HuH-7 (cell line): Measurements from ENCODE around the gene EYA2.
"Not testable (repeated sequence)": the region's sequence is repeated elsewhere in the genome, so short reads cannot be mapped to it uniquely, and the experiment has no call there.

ENCODE experiments used
- DNase-seq: peaks from one replicate; pipeline ENCODE4 v3.0.0; 2011; ENCODE audit warnings: low spot score

Gene EYA2

DNA sequence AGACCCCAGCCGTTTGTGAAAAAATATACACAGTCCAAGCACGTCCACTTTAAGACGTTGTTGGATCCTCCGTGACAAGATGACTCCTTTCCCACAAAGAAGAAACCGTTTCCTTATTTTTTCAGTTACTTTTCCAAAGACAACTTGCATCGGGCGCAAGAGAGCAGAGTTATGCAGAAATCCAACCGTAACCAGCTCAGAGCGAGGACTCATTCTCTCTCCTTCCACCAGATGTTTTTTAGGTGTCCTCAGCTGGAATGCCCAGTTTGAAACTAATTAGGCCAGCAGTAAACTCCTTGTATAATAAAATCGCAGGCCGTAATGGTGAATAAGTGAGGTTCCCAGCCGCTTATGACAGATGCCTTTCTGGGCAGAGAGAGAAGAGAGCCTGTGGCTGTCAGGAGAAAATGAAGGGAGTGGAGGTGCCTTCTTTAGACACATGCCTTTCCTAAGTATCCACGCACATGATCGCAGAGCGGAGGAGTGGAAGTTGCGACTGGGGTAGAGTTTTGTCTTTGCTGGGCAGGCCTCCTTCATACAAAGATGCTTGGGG, 2.8 kb downstream of the EYA2 start:
- DNase-seq, result no peak

DNA sequence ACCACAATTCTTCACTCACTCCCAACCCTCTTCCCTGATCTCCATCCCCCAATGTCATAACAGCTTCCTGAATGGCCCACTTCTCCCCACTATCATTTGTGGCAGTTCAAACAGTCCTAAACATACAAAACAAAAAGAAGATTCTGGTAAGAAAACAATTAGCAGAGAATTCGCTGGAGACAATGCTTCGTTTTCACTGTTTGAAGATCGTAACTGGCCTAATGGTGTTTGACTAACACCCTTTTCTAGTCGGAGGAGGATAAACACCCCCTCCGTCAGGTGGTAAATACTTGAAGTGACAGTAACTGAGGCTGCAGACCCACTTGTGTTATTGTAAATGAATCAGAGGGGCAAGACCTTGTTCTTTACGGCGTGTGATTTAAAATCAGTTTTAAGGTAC, 3.8 kb downstream of the EYA2 start:
- no peak for DNase-seq

DNA sequence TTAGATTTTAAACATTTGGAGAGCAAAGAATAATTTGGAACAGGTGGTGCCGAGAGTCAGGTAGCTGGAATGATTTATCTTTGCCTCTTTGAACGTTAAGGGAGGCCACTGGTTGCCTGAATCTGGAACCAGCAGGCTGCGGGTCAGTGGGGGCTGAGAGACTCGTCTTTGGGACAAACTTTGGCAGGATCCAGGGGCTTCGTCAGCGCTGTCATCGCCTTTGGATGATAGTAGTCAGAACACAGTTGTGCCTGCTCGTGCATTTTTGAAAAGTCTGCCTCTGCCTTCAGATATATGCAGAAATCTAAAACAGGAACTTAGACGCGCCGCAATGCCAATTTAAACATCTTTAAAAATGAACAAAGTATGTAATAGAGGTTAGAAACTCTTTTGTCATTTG, 5.0 kb downstream of the EYA2 start:
- no peak for DNase-seq

DNA sequence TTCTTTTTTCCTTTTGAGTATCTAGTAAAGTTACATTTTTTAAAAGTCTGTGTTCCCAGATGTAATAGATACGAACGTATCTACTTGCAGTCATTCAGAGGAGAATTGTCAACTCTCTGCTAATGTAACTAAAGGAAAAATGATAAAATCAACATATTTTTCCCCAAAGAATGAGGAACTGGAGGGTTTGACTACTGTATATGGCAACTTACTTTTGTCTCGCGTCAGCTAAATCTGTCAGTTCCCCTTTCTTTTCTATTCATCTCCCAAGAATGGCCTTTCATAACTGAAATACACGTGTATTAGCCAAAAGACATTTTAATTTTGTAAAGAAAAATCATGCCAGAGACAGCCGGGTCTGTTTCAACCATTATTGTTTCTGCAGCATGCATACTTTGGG, 5.4 kb downstream of the EYA2 start:
- no peak for DNase-seq

DNA sequence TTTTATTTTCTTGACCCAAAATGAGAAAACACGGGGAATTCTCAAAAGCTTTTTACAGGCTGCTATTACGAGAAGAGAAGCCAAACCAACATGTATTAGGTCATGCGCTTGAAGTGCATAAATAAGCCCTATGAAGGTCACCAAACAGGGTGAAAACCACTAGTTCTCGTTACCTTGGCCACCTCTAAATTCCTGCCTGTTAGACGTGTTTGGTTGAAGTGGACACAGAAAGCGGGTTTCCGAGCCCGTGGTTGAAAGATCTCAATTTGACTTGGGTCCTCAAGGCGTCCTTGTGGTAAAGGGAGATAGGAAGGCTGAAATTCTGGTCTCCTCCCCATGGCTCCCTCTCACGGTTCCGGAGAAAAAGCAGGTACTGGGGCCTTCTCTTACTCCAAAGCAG, 6.2 kb downstream of the EYA2 start:
- DNase-seq, result no peak

DNA sequence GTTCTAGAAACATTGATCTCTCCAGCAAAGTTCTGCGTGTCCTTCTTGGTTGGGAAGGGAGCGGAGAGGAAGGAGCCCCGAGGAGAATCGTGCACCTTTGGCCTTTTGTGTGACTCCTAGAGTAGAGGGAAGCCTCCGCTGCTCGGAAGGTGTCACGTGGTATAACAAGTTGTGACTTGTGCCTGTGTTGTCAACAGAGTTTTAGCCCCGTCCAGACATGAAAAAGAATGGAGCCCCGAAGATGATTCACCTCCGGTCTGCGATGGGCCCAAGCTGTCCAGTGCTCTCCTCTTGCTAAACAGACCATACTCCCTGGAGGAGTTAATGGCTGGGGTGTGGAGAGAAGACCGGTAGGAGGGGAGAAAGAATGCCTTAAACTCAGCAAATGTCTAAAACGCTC, 7.0 kb downstream of the EYA2 start:
- no peak for DNase-seq

DNA sequence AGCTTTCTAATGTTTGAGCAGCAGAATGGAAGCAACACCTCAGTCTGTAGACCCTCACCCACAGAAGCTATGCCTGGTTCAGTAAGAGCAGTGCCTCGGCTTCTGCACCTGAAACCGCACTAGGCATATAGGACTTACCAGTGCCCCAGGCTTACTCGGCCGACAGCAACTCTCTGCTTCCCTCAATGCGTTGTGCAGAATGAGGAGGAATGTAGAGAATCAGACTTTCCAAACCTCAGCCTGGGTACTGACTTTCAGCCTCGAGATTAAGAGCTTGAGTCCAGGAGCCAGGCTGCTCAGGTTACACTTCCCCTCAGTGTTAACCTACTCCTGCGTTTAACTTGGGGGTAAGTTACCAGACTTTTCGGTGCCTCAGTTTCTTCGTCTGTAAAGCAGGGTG, 8.6 kb downstream of the EYA2 start:
- DNase-seq, result no peak

DNA sequence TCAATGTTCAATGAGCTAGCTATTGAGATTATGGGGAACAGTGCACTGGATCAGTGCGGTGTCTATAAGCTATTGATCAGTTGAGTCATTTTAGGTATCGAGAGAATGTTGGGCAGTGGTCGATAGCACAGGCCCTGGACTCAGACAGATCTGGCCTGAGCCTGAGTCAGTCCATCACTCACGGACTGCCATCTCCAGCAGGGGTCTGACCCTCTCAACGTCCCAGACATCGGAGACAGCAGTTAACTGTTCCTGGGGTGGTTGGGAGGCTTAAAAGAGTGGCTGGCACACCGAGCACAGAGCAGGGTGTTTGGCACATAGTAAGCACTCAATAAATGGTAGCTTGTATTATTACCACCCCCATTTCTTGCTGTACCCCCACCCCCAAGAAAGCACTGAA, 9.3 kb downstream of the EYA2 start:
- no peak for DNase-seq

DNA sequence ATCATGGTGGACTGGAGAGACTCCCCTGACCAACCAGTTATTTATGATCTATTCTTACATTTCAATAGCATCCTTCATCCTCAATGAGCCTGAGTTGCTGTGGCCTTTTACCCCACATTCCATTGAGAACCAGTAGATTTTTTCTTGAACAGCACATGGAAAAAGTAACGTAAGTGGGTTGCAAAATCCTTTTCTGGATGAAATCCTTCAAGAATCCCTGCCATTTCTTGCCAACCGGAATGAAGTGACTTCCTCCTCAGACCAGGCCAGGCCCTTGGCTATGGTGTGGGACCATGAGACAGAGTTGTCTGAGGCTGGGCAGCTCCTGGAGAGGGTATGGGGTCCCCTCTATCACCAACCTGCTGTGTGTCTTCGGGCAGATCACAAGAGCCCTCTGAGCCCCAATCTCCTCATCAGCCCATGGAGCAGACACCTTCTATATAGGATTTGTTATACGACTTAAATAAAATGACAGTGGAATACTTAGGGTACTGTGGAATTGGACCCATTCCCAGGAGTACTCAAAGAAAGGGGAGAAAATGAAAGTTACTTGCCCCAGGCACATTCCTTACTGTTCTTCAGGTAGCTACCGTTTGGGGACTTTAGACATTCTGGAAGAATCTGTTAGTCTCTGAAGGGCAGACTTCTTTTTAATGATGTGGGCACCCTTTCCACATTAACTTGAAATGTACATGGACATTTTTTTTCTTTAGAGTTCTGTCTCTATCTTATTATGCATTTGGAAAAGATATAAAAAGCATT, 10.9 kb downstream of the EYA2 start:
- no peak for DNase-seq

DNA sequence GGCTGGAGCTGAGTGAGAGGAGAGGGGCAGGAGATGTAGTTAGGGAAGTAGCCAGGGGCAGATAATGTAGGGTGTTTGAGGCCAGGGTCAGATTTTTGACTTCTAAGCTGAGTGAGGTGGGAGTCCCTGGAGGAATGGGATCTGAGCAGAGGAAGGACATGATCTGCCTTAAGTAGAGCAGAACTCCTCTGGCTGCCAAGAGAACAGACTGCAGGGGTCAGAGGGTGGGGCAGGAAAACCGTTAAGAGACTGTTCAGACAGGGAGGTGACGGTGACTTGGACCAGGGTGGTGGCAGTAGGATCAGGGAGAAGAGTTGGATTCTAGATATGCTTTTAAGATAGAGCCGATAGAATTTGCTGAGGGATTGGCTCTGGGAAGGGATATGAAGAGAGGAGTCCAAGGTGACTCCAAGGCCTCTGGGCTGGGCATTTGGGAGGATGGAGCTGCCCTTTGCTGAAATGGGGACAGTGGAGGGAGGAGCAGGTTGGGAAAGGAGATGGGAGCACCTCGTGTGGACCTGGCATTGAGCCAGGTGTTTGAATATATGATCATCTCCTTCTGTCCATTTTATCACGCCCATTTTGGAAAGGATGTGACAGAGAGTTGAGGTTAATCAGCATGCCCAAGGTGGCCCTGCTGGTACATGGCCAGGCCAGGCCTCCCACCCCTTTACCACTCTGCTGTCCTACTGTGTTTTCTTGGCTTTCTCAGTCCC, 18.8 kb downstream of the EYA2 start:
- DNase-seq, result no peak

DNA sequence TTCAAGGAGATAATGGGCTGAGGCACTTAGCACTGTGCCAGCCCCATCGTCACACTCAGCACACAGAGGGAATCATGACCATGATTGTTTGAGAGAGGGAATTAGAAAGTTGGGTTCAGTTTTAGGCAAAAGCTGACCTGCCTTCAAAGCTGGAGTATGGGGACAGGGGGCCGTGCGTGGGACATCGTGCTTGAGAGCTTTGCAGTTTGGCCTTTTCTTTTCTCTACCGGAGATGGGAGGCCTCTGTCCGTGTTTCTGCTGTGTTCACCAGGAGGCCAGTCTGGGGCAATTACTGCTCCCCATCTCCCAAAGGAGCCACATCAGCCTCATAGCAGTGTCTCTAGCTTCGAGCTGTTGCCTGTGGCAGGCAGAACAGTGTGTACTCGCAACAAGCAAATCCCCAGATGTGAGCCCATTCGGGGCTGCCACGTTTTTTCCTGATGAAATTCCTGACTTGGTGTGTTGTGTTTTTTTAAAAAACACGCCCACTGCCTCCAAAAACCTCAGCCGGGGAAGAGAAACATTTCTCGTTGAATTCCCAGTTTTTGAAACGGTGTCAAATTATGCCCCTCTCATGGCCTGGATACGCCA, 20.2 kb downstream of the EYA2 start:
- no peak for DNase-seq

DNA sequence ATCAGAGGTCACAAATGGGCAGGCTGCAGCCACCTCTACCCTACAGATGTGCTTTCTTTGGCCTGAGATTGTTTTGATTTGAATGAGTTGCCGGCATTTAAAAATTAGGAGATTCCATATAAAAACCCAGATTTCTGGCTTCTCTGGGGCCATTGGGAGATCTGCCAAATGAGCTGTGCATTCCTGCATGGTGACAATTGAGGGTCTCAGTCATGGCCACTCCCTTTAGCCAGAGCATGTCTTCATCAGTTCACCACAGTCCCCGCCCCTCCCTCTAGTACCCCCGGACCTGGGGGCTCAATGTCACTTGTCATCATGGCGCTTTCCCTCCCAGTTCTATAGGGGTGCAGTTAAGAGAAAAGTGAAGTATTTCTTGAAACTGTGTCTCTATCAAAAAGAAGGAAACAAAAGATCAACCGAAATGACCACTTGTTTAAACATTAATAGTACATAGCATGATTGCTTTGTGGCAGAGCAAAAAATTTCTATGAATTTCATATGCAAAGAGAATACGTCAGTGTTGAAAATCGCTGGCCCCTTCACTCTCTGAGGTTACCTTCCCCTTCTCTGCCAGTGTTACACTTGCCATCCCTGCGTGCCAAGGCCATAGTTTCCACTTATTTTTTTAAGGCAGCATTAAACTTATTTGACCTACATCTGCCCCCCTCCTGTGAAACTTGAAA, 21.1 kb downstream of the EYA2 start:
- DNase-seq, result no peak

DNA sequence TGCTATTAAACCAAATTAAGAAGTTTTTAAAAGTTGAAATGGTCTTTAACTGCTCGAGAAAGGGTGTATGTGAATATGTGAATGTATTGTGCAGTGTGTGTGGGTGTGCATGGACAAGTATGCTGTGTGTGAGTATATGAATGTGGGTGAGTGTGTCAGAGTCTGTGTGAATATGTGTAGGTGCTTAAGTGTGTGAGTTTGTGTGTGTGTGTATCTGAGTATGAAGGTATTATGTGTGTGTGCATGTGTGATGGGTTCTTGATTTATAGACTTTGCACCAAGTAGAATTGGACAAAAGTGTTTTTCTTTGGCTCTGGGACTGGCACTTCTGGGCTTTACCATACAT, 21.6 kb downstream of the EYA2 start:
- no peak for DNase-seq

DNA sequence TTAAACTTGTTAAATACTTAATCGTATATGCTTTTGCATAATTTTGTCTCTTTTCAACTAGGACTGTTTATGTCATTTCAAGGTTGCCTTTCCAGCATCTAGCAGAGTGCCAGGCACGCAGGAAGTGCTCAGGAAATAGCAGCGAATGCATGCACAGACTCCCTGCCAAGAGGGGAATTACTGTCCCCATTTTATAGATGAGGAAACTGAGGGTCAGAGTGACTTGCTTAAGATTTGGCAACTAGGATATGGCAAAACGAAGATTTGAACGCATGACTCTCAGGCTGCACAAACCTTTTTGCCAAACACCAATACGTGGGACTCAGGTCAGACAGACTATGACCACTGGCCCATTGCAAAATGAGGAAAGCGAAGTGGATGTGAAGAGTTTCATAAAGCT, 22.5 kb downstream of the EYA2 start:
- DNase-seq, result no peak

DNA sequence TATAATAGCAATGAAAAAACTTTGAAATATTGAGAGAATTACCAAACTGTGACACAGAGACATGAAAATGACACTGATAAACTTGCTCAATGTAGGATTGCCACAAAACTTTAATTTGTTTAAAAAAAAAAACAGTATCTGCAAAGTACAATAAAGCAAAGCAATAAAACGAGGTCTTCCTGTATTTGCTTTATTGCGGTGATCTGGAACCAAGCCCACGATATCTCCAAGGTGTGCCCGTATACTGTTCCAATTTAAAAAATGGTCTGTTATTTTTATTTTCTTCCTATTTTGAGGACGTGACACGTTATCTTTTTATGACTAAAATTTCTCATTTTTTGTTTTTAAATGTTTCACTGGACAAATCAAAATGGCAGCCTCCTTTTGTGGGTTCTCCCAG, 25.5 kb downstream of the EYA2 start:
- DNase-seq, result no peak

DNA sequence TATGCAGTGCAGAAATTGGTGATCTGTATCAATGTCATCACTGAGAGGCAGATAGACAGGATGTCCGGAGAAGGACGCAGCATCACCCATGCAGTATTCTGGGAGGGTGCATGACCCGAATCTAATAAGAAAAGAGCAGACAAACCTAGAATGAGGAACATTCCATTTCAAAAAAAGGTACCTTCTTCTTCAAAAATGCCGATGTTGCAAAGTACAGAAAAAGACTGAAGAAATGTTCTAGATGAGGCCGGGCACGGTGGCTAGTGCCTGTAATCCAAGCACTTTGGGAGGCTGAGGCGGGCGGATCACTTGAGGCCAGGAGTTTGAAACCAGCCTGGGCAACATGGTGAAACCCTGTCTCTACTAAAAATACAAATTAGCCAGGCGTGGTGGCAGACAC, 28.2 kb downstream of the EYA2 start:
- not testable (repeated sequence) for DNase-seq

DNA sequence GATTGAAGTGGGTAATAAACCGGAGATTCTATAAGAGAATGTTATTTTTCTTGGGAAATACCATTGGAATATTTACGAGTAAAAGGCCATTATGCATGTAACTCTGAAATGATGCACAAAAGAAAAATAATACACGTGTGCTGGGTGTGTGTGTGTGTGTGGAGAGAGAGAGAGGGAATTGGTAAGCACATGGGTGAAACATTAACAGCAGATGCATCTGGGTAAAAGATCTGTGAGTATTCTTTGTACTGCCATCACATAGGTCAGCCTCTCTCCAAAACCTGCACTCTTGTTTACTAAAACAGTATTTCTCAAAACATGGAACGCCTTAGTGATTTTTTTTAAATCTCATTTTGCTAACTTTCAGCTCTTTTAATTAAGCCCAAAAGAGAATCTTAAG, 28.9 kb downstream of the EYA2 start:
- DNase-seq, result no peak

DNA sequence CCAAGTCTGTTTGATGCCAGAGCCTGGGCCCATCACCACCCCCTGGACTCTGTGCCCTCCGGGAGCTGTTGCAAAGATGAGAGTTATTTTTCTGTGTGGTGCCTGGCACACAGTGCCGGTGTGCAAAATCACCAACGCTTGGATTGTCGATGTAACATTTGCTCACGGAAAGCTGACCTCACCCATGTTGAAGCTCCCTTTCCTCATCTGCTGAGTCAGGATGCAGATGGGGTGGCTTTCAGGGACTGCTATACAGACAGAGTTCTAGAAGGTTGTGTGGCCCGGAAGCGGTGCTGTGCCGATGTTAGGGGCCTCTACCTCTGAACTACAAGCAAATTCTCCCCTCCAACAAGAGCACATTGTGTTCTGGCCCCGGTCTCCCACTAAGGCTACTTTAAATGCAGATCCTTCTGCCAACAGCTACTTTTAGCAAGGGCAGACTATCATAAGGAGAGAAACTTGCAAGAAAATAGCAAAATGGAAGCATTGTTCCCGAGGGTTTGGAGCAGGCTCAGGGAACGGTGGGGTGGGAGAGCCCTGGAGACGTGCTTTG, 34.0 kb downstream of the EYA2 start:
- DNase-seq, result no peak

DNA sequence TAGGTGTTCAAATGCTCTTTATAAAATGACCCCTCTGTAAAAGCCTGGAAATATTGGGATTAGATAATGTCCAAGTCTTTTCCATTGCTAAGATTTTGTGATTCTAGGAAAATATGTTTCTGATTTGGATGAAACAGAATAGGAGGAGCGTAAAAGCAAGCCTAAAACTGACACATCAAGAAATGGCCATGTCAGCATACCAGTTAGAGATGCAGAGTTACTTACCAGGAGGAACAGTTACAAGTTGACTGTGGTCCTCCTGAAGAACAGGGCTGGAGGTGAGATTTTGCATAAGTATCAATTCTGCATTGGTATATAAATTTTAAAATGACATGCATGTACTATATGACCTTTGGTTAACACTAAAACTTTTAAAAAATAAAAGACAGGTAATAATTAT, 35.3 kb downstream of the EYA2 start:
- no peak for DNase-seq

DNA sequence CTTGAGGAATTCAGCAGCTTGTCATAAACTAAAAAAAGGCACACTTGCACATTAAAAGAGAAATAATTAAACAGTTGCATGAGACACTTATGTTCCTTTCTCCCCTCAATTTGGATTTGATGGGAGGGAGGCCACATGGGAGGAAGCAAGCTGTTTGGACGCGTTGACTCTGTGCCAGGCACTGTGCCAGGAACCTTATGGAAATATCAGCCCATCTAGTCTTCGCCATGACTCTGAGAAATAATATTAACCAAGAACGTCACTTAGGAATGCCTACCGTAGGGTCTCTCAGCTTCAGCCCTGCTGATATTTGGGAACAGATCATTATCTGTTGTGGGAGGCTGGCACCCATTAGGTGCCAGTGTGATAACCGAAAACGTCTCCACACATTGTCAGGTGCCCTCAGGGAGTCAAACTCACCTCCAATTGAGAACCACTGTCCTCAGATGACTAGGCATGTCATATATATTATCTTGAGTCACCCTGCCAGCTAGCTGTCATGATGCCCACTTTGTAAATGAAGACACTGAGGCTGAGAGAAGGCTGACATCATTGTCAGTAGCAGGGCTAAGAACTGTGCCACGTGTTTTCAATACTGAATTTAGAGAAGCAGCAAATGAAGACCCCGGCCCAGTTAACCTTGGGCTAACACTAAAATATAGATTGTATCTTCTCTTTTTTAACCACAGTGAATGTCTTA, 36.1 kb downstream of the EYA2 start:
- DNase-seq, result no peak

DNA sequence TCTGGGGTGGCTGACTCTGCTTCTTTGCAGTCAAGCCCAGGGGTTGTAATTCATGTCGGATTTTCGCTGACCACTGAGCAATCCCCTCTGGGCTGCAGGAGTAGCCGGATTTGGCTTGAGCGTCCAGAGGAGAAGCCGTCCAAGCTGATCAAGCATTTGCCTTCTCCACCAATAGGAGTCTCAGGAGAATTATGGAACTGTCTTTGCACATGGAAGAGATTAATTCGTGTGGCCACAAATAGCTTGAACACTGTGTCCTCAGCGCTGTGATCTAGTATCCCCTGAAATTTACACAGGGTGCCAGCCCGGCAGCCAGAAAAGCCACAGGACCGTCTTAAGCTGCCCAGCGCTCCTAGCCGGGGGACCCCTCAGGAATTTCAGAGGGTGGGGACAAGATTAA, 37.1 kb downstream of the EYA2 start:
- DNase-seq, result no peak

DNA sequence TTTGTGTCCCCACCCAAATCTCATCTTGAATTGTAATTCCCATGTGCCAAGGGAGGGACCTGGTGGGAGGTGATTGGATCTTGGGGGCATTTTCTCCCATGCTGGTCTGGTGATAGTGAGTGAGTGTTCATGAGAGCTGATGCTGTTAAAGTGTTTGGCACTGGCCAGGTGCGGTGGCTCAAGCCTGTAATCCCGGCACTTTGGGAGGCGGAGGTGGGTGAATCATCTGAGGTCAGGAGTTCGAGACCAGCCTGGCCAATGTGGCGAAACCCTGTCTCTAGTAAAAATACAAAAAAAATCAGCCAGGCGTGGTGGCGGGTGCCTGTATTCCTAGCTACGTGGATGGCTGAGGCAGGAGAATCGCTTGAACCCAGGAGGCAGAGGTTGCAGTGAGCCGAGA, 37.8 kb downstream of the EYA2 start:
- not testable (repeated sequence) for DNase-seq
